Prostate gland (tissue), 2 donors: ENCODE results near the gene ZNF835.

Experiments
- CTCF ChIP-seq, 4 experiments: fragments of 200-600 bp in 2 of 4; fragments of 450-650 bp in 2 of 4; sonication (generic) in 2 of 4; IDR thresholded peaks; 1 replicate in 3 of 4; 2 replicates in 1 of 4; pipeline ENCODE4 v1.5.1; 2016 to 2019; ENCODE audit warnings: antibody characterized with exemption in 4 of 4, mild to moderate bottlenecking in 2 of 4, moderate library complexity in 2 of 4
- POLR2A ChIP-seq: fragments of 450-650 bp; IDR thresholded peaks from one replicate; pipeline ENCODE4 v1.6.1; 2016; ENCODE audit warnings: antibody characterized with exemption, mild to moderate bottlenecking
- POLR2AphosphoS5 ChIP-seq: sonication (generic); formaldehyde crosslinking; IDR thresholded peaks from one replicate; pipeline ENCODE4 v1.6.1; 2017; ENCODE audit warnings: antibody characterized with exemption

DNA sequence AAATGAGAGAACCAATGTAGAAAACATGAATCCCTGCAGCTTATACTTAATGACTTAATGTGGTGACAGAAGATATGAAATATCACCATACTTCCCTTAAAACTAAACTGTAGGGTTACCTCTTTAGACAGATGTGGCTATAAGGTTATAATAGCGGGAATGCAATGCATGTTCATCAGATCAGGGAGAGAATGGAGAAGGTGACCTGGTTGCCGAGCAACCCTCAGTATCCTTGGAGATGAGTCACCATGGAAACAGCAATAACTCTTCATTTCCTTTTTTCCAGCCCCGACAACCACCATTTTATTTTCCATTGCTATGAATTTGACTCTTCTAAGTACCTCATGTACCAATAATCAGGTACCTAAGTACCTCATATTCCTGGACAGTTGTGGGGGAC is 28.0 kb upstream of the ZNF835 start:
- TF ChIP-seq CTCF (IDR thresholded peaks at IDR 0.05) (no peak), POLR2AphosphoS5 (no peak), POLR2A (no peak)
